Limb (tissue), 2 donors: ENCODE data around the gene RASSF3.

ENCODE experiments used
- DNase-seq, 2 donors: peaks; one replicate each; pipeline ENCODE4 v3.0.0-alpha.2; 2016; ENCODE audit errors: extremely low spot score in 2 of 2

Gene RASSF3

DNA sequence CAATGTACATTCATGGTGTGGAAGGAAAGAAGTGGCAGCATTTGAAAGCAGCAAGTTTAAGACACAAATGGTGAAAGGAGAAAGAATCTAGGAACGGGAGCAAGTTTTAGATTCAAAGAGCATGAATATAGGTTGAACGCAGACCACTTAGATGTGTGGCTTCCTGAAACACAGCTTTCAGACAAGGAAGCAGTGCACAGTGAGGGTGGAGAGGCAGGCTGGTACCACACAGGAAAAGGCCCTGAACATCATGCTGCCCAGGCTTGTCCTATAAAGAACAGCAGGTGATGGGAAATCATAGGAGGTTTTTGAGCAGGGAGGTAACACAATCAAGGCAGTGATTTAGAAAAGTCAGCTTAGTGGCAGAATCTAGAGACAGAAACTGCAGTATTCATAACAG, 113.3 kb downstream of the RASSF3 start:
- no peak for DNase-seq

- no peak for DNase-seq
Observed at GRCh38 chr12:64724201-64724745, 114.0 kb downstream of the RASSF3 start.

- no peak for DNase-seq
Observed at GRCh38 chr12:64729909-64730587, 119.8 kb downstream of the RASSF3 start.

- no peak for DNase-seq
Observed at GRCh38 chr12:64730588-64730969, 120.3 kb downstream of the RASSF3 start.

GRCh38 chr12:64731683-64732082, 121.4 kb downstream of the RASSF3 start:
- no peak for DNase-seq

DNA sequence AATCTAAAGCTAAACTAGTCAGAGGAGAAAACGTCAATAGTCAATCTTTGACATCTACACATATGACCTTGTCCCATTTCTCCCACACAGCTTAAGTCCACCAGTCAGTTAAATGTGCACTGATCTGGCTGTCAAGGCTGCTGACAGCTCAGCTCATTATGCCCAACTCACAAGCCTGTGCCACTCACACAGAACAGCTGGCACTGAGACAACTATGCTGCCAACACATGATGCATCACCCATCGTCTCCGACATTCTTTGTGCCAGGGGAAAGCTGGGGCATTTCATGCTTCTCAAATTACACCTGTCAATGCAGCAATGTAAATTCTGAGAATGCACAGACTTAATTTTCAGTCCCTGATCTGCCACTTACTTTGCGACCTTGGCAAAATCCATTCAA, 123.6 kb downstream of the RASSF3 start:
- no peak for DNase-seq

- no peak for DNase-seq
Observed at GRCh38 chr12:64735442-64735841, 125.1 kb downstream of the RASSF3 start.

DNA sequence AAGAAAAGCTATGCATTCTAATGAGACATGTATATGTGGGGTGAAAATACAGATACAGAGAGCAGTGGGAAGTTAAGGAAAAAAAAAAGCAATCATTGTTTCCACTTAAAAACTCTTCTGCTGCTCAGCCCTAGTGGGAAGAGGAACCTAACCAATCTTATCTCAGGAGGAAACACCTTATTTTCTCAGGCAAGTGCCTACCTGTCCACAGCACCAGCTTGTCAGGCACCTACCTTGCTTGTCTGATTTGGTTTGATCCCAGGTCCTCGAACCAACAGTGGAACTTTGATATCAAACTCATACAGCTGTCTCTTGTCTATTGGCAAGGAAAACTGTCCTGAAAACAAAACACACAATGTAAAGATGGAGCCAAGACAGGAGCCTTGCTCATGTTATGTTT, 126.5 kb downstream of the RASSF3 start:
- no peak for DNase-seq

DNA sequence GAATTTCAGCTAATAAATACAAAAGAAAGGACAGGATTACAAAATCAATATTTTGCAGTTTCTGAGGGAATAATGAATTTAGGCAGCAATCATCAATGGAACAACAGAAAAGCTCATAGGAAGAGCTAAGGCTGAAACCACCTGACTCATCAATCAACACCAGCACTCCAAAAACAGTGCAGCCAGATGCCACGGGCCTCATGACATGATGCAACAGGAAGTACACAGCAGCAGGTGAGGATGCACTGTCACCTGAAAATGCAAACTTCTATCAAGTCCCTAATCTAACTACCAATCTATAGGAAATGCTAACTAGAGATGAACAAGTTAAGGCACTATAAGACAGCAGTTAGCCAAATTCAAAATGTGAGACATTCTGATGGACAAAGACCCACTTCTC, 127.2 kb downstream of the RASSF3 start:
- no peak for DNase-seq

DNA sequence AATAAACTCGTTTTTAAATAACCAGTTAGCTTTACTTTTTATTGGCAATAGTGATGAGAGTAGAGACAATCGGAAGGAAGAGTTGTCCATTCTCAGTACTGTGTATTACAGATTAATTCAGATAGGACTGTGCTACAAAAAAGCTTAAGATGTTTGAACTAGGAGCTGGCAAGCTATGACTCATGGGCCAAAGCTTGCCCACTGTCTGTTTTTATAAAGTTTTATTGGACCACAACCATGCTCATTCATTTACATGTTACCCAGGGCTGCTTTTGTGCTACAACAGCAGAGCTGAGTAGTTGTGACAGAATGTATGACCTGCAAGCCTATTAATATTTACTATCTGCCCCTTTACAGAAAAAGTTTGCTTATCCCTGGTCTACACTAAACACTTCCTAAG, 129.5 kb downstream of the RASSF3 start:
- DNase-seq: no peak

DNA sequence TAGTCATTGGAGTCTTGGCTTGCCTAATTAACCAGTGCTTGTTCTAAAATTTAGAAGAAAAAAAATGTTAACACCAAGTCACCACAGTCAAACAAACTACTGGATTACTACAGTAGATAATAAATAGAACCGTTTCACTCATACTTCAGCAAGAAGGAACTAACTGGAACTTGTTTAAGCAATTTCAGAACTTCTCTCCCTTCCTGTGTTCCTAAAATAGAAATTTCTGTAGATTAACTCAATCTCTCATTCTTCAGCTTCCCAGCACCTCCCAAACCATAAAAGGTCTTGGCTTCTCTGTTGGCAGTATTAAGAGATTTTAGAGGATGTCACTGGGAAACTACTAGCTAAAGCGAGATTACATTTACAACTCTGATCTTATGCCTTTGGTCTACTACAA, 130.4 kb downstream of the RASSF3 start:
- DNase-seq: no peak

DNA sequence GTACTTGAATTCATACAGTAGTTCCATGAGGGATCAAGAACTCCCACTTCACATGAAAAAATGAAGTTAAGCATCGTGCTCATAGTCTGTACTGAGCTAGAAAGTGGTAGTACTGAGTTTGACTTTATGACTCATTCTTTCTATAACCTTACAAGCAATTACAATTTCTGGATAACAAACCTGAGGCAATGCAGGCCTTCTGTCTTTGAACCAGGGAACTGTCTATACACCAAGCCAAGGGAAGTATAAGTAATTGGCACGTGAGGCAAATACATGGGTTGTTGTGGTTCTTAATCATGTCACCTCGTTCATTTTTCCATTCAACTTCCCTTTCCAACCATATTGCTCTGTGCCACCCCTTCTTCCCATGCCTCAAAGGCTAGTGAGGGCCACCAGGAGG, 132.1 kb downstream of the RASSF3 start:
- DNase-seq: no peak

GRCh38 chr12:64743206-64743605, 132.9 kb downstream of the RASSF3 start:
- DNase-seq: no peak

GRCh38 chr12:64744422-64745258, 134.3 kb downstream of the RASSF3 start:
- no peak for DNase-seq

- DNase-seq: no peak
Observed at GRCh38 chr12:64745259-64745807, 135.0 kb downstream of the RASSF3 start.

GRCh38 chr12:64745980-64746379, 135.7 kb downstream of the RASSF3 start:
- DNase-seq: no peak

DNA sequence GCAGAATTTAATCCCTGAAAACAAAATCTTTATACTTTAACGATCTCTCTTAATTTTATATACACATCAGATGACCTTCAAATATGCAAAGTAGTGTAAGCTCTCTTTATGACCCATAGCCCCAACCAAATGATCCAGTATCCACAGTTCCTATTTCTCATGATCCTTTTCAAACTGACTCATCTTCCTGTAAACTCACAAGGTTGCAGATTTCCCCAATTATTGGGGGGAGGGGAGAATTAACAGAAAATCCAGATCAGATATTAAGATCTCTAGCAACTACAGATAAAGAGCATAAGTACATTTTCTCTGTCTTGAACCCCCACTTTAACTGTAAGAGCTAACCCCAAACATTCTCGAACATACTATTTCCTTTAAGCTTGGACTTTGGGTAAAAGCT, 136.4 kb downstream of the RASSF3 start:
- DNase-seq: no peak
